Loucy (cell line): ENCODE results near the gene ANKFY1.
"Not testable (repeated sequence)": the region's sequence is repeated elsewhere in the genome, so short reads cannot be mapped to it uniquely, and the experiment has no call there.

Experiments
- H2AFZ ChIP-seq: fragments of 200-600 bp; sonication (generic); 2 replicates; pipeline ENCODE4 v1.6.0; 2016; ENCODE audit warnings: antibody characterized with exemption, mild to moderate bottlenecking, low read length, moderate library complexity
- H3F3A ChIP-seq: fragments of 200-600 bp; 2 replicates; pipeline ENCODE4 v1.6.0; 2016; ENCODE audit warnings: antibody characterized with exemption, low read depth, mild to moderate bottlenecking
- H3K27me3 ChIP-seq: fragments of 200-600 bp; sonication (generic); 2 replicates; pipeline ENCODE4 v1.6.1; 2014; ENCODE audit warnings: low read length, mild to moderate bottlenecking; ENCODE audit not compliant: insufficient read depth, poor library complexity, severe bottlenecking
- H3K36me3 ChIP-seq: fragments of 200-600 bp; sonication (generic); 2 replicates; pipeline ENCODE4 v1.6.1; 2016; ENCODE audit warnings: low read length; ENCODE audit not compliant: insufficient read depth
- H3K4me1 ChIP-seq: fragments of 200-600 bp; sonication (generic); 2 replicates; pipeline ENCODE4 v1.5.1; 2014; ENCODE audit warnings: low read length, mild to moderate bottlenecking; ENCODE audit not compliant: insufficient read depth, poor library complexity, severe bottlenecking
- H3K4me2 ChIP-seq: fragments of 200-600 bp; sonication (generic); 2 replicates; pipeline ENCODE4 v1.6.0; 2014; ENCODE audit warnings: antibody characterized with exemption, low read length, low read depth, mild to moderate bottlenecking; ENCODE audit not compliant: poor library complexity, severe bottlenecking
- H3K4me3 ChIP-seq: fragments of 200-600 bp; sonication (generic); 2 replicates; pipeline ENCODE4 v1.5.1; 2014; ENCODE audit warnings: low read length, mild to moderate bottlenecking, mixed read lengths; ENCODE audit not compliant: poor library complexity, severe bottlenecking
- H3K79me2 ChIP-seq: fragments of 200-600 bp; sonication (generic); 2 replicates; pipeline ENCODE4 v1.6.1; 2014; ENCODE audit warnings: low read length; ENCODE audit not compliant: insufficient read depth
- H3K9ac ChIP-seq: fragments of 200-600 bp; sonication (generic); 2 replicates; pipeline ENCODE4 v1.6.0; 2014; ENCODE audit warnings: mild to moderate bottlenecking, low read depth, low read length, moderate library complexity; ENCODE audit not compliant: poor library complexity, severe bottlenecking
- H3K9me2 ChIP-seq: fragments of 200-600 bp; sonication (generic); replicated peaks from 2 replicates; pipeline ENCODE4 v1.6.1; 2016; ENCODE audit warnings: low read depth, low read length, mixed read lengths
- H3K9me3 ChIP-seq: fragments of 200-600 bp; sonication (generic); 2 replicates; pipeline ENCODE4 v1.6.1; 2014; ENCODE audit warnings: mild to moderate bottlenecking, antibody characterized with exemption, low read length, low read depth; ENCODE audit not compliant: insufficient read depth
- H4K20me1 ChIP-seq: fragments of 200-600 bp; sonication (generic); 2 replicates; pipeline ENCODE4 v1.6.0; 2014; ENCODE audit warnings: antibody characterized with exemption, low read length, mild to moderate bottlenecking; ENCODE audit not compliant: insufficient read depth, poor library complexity, severe bottlenecking
- EZH2phosphoT487 ChIP-seq: fragments of 200-600 bp; IDR thresholded peaks from 2 replicates; pipeline ENCODE4 v1.6.1; 2018; ENCODE audit warnings: antibody characterized with exemption, mild to moderate bottlenecking, moderate library complexity, borderline replicate concordance
- TF ChIP-seq, protein P1 (sequence below): fragments of 200-600 bp; sonication (generic); conservative IDR thresholded peaks from 2 replicates; pipeline ENCODE4 v1.5.1; 2014; ENCODE audit warnings: mild to moderate bottlenecking, antibody characterized with exemption, low read length

Gene ANKFY1

DNA sequence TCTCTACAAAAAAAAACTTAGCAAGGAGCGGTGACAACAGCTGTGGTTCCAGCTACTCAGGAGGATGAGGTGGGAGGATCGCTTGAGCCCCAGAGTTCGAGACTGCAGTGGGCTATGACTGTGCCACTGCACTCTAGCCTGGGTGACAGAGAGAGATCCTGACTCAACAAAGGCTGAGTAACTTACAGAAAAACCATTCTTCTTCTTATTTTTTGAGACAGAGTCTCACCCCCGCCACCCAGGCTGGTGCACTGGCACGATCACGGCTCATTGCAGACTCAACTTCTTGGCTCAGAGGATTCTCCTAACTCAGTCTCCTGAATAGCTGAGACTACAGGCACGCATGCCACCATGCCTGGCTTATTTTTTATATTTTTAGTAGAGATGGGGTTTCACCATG lies 64.8 kb downstream of the ANKFY1 start:
- H2AFZ ChIP-seq: no peak overlapping the region
- TF ChIP-seq, protein P1, sequence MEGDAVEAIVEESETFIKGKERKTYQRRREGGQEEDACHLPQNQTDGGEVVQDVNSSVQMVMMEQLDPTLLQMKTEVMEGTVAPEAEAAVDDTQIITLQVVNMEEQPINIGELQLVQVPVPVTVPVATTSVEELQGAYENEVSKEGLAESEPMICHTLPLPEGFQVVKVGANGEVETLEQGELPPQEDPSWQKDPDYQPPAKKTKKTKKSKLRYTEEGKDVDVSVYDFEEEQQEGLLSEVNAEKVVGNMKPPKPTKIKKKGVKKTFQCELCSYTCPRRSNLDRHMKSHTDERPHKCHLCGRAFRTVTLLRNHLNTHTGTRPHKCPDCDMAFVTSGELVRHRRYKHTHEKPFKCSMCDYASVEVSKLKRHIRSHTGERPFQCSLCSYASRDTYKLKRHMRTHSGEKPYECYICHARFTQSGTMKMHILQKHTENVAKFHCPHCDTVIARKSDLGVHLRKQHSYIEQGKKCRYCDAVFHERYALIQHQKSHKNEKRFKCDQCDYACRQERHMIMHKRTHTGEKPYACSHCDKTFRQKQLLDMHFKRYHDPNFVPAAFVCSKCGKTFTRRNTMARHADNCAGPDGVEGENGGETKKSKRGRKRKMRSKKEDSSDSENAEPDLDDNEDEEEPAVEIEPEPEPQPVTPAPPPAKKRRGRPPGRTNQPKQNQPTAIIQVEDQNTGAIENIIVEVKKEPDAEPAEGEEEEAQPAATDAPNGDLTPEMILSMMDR: no peak
- TF ChIP-seq EZH2phosphoT487: no peak
- H3K4me1 ChIP-seq: no peaks in the 10 kb centered on the region
- H3F3A ChIP-seq: no peaks in the 10 kb centered on the region
- H3K4me2 ChIP-seq: no peak overlapping the region
- peaks cover 51% of the 10 kb centered on the region; the same call in 1 of the 2 replicates for H3K36me3 ChIP-seq
- no peaks in the 10 kb centered on the region for H3K79me2 ChIP-seq
- no peaks in the 10 kb centered on the region for H4K20me1 ChIP-seq
- H3K9me2 ChIP-seq: no peaks in the 10 kb centered on the region
- H3K9ac ChIP-seq: no peak overlapping the region
- H3K9me3 ChIP-seq: no peaks in the 10 kb centered on the region
- no peaks in the 10 kb centered on the region for H3K27me3 ChIP-seq
- no peak overlapping the region for H3K4me3 ChIP-seq

DNA sequence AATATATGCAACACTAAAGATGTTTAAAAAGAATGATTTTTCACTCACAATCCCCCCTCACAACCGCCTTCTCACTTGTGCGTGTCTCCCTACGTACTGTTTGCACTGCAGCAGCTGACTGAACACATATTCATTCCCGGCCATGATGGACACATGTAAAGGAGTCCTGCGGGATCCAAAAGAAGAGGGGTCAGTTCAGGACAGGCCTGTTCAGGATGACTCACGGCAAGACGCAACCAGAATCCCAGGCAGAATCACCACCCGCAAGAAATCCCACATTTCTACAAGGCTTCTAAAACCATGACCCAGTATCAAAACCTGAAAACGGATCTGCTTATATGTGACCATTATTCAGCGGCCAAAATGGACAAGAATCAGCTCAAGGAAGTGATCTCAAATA lies 68.5 kb downstream of the ANKFY1 start:
- no peaks in the 10 kb centered on the region for H3K27me3 ChIP-seq
- TF ChIP-seq, protein P1: no peak
- no peak for TF ChIP-seq EZH2phosphoT487
- peaks cover 53% of the 10 kb centered on the region; the same call in 1 of the 2 replicates for H3K36me3 ChIP-seq
- no peaks in the 10 kb centered on the region for H4K20me1 ChIP-seq
- no peak overlapping the region for H3K4me2 ChIP-seq
- H3K4me1 ChIP-seq: peaks cover 4% of the 10 kb centered on the region
- no peaks in the 10 kb centered on the region for H3K79me2 ChIP-seq
- no peak overlapping the region for H3K9ac ChIP-seq
- no peaks in the 10 kb centered on the region; the same call in 1 of the 2 replicates for H3F3A ChIP-seq
- no peaks in the 10 kb centered on the region for H3K9me3 ChIP-seq
- H2AFZ ChIP-seq: no peak overlapping the region
- no peak overlapping the region for H3K4me3 ChIP-seq
- H3K9me2 ChIP-seq: no peaks in the 10 kb centered on the region

- H3K36me3 ChIP-seq: peaks cover 52% of the 10 kb centered on the region; the same call in 1 of the 2 replicates
- H3K9ac ChIP-seq: no peak overlapping the region
- H3K27me3 ChIP-seq: no peaks in the 10 kb centered on the region
- no peak overlapping the region for H3K4me2 ChIP-seq
- no peak overlapping the region for H2AFZ ChIP-seq
- H4K20me1 ChIP-seq: no peaks in the 10 kb centered on the region
- peaks cover 10% of the 10 kb centered on the region for H3K4me1 ChIP-seq
- no peaks in the 10 kb centered on the region; the same call in 1 of the 2 replicates for H3F3A ChIP-seq
- TF ChIP-seq, protein P1: no peak
- no peak for TF ChIP-seq EZH2phosphoT487
- no peaks in the 10 kb centered on the region for H3K9me2 ChIP-seq
- H3K79me2 ChIP-seq: no peaks in the 10 kb centered on the region
- H3K9me3 ChIP-seq: no peaks in the 10 kb centered on the region
- H3K4me3 ChIP-seq: no peak overlapping the region
These were observed 69.0 kb downstream of the ANKFY1 start for GRCh38 chr17:4194796-4195195.

- H3K79me2 ChIP-seq, H3K9ac ChIP-seq, H3K4me3 ChIP-seq, H3K9me2 ChIP-seq, H3K9me3 ChIP-seq, H3K27me3 ChIP-seq, H3K4me2 ChIP-seq, H2AFZ ChIP-seq, H3F3A ChIP-seq, H4K20me1 ChIP-seq: not testable (repeated sequence)
- Histone ChIP-seq H3K36me3 (peaks cover 55% of the 10 kb centered on the region; the same call in 1 of the 2 replicates), H3K4me1 (peaks cover 40% of the 10 kb centered on the region)
These were observed 73.0 kb downstream of the ANKFY1 start for GRCh38 chr17:4190791-4191190.
